Measurements from ENCODE around the gene PHC2.

PHC2 gene

GRCh38 chr1:33394770-33395169, 36.1 kb downstream of the PHC2 start:
- Histone ChIP-seq H3K9ac (ENCODE audit: low read depth, low read length) (no peak overlapping the region), H3K9me3 (ENCODE audit: control insufficient read depth, insufficient read depth, low read length) (peaks cover 3% of the 10 kb centered on the region; the same call in 1 of the 2 replicates), H3K4me1 (ENCODE audit: insufficient read depth, low read length) (peaks cover 13% of the 10 kb centered on the region; the same call in 1 of the 2 replicates), H3K36me3 (ENCODE audit: insufficient read depth, low read length) (no peaks in the 10 kb centered on the region; the same call in 1 of the 2 replicates)

GRCh38 chr1:33393991-33394390, 36.9 kb downstream of the PHC2 start:
- peaks cover 13% of the 10 kb centered on the region; the same call in 1 of the 2 replicates for H3K4me1 ChIP-seq (ENCODE audit: insufficient read depth, low read length)
- peaks cover 3% of the 10 kb centered on the region; the same call in 1 of the 2 replicates for H3K9me3 ChIP-seq (ENCODE audit: control insufficient read depth, insufficient read depth, low read length)
- H3K36me3 ChIP-seq (ENCODE audit: insufficient read depth, low read length) = no peaks in the 10 kb centered on the region; the same call in 1 of the 2 replicates
- no peak overlapping the region for H3K9ac ChIP-seq (ENCODE audit: low read depth, low read length)

GRCh38 chr1:33393524-33393923, 37.4 kb downstream of the PHC2 start:
- H3K9ac ChIP-seq (ENCODE audit: low read depth, low read length) = no peak overlapping the region
- H3K9me3 ChIP-seq (ENCODE audit: control insufficient read depth, insufficient read depth, low read length) = peaks cover 3% of the 10 kb centered on the region; the same call in 1 of the 2 replicates
- peaks cover 13% of the 10 kb centered on the region; the same call in 1 of the 2 replicates for H3K4me1 ChIP-seq (ENCODE audit: insufficient read depth, low read length)
- no peaks in the 10 kb centered on the region; the same call in 1 of the 2 replicates for H3K36me3 ChIP-seq (ENCODE audit: insufficient read depth, low read length)

GRCh38 chr1:33392639-33393038, 38.3 kb downstream of the PHC2 start:
- Histone ChIP-seq H3K9me3 (ENCODE audit: control insufficient read depth, insufficient read depth, low read length) (peaks cover 3% of the 10 kb centered on the region; the same call in 1 of the 2 replicates), H3K9ac (ENCODE audit: low read depth, low read length) (no peak overlapping the region), H3K36me3 (ENCODE audit: insufficient read depth, low read length) (no peaks in the 10 kb centered on the region; the same call in 1 of the 2 replicates), H3K4me1 (ENCODE audit: insufficient read depth, low read length) (peaks cover 13% of the 10 kb centered on the region; the same call in 1 of the 2 replicates)

GRCh38 chr1:33392206-33392605, 38.7 kb downstream of the PHC2 start:
- H3K9me3 ChIP-seq (ENCODE audit: control insufficient read depth, insufficient read depth, low read length) = no peaks in the 10 kb centered on the region; the same call in 1 of the 2 replicates

GRCh38 chr1:33391343-33392078, 39.4 kb downstream of the PHC2 start:
- Histone ChIP-seq H3K9ac (ENCODE audit: low read depth, low read length) (no peak overlapping the region), H3K36me3 (ENCODE audit: insufficient read depth, low read length) (no peaks in the 10 kb centered on the region), H3K4me1 (ENCODE audit: insufficient read depth, low read length) (peaks cover 13% of the 10 kb centered on the region; the same call in 1 of the 2 replicates), H3K9me3 (ENCODE audit: control insufficient read depth, insufficient read depth, low read length) (no peaks in the 10 kb centered on the region)

More at GRCh38 chr1:33392206-33392605, 38.7 kb downstream of the PHC2 start:
- H3K36me3 ChIP-seq (ENCODE audit: insufficient read depth, low read length) = no peaks in the 10 kb centered on the region; the same call in 1 of the 2 replicates
- H3K9ac ChIP-seq (ENCODE audit: low read depth, low read length) = no peak overlapping the region
- peaks cover 13% of the 10 kb centered on the region; the same call in 1 of the 2 replicates for H3K4me1 ChIP-seq (ENCODE audit: insufficient read depth, low read length)

GRCh38 chr1:33390542-33390941, 40.4 kb downstream of the PHC2 start:
- Histone ChIP-seq H3K9ac (ENCODE audit: low read depth, low read length) (no peak overlapping the region), H3K36me3 (ENCODE audit: insufficient read depth, low read length) (no peaks in the 10 kb centered on the region), H3K9me3 (ENCODE audit: control insufficient read depth, insufficient read depth, low read length) (no peaks in the 10 kb centered on the region), H3K4me1 (ENCODE audit: insufficient read depth, low read length) (peaks cover 13% of the 10 kb centered on the region; the same call in 1 of the 2 replicates)

GRCh38 chr1:33388805-33389771, 41.8 kb downstream of the PHC2 start:
- Histone ChIP-seq H3K4me1 (ENCODE audit: insufficient read depth, low read length) (peaks cover 17% of the 10 kb centered on the region; the same call in 1 of the 2 replicates), H3K36me3 (ENCODE audit: insufficient read depth, low read length) (no peaks in the 10 kb centered on the region), H3K9me3 (ENCODE audit: control insufficient read depth, insufficient read depth, low read length) (no peaks in the 10 kb centered on the region), H3K9ac (ENCODE audit: low read depth, low read length) (no peak overlapping the region)

GRCh38 chr1:33387625-33388024, 43.3 kb downstream of the PHC2 start:
- Histone ChIP-seq H3K36me3 (ENCODE audit: insufficient read depth, low read length) (no peaks in the 10 kb centered on the region), H3K9ac (ENCODE audit: low read depth, low read length) (no peak overlapping the region), H3K4me1 (ENCODE audit: insufficient read depth, low read length) (peaks cover 9% of the 10 kb centered on the region; the same call in 1 of the 2 replicates), H3K9me3 (ENCODE audit: control insufficient read depth, insufficient read depth, low read length) (no peaks in the 10 kb centered on the region)

- Histone ChIP-seq H3K36me3 (ENCODE audit: insufficient read depth, low read length) (no peaks in the 10 kb centered on the region), H3K9me3 (ENCODE audit: control insufficient read depth, insufficient read depth, low read length) (no peaks in the 10 kb centered on the region), H3K9ac (ENCODE audit: low read depth, low read length) (no peak overlapping the region), H3K4me1 (ENCODE audit: insufficient read depth, low read length) (peaks cover 9% of the 10 kb centered on the region; the same call in 1 of the 2 replicates)
Measured at GRCh38 chr1:33385251-33385650, 45.6 kb downstream of the PHC2 start.

- H3K4me1 ChIP-seq (ENCODE audit: insufficient read depth, low read length) = peaks cover 15% of the 10 kb centered on the region; the same call in 1 of the 2 replicates
- H3K9me3 ChIP-seq (ENCODE audit: control insufficient read depth, insufficient read depth, low read length) = no peaks in the 10 kb centered on the region
- no peak overlapping the region for H3K9ac ChIP-seq (ENCODE audit: low read depth, low read length)
- H3K36me3 ChIP-seq (ENCODE audit: insufficient read depth, low read length) = no peaks in the 10 kb centered on the region
Measured at GRCh38 chr1:33384040-33384812, 46.7 kb downstream of the PHC2 start.

- H3K4me1 ChIP-seq (ENCODE audit: insufficient read depth, low read length) = peaks cover 15% of the 10 kb centered on the region; the same call in 1 of the 2 replicates
- H3K36me3 ChIP-seq (ENCODE audit: insufficient read depth, low read length) = no peaks in the 10 kb centered on the region
- H3K9ac ChIP-seq (ENCODE audit: low read depth, low read length) = no peak overlapping the region
- no peaks in the 10 kb centered on the region for H3K9me3 ChIP-seq (ENCODE audit: control insufficient read depth, insufficient read depth, low read length)
Measured at GRCh38 chr1:33383489-33383888, 47.4 kb downstream of the PHC2 start.

- H3K9me3 ChIP-seq (ENCODE audit: control insufficient read depth, insufficient read depth, low read length) = no peaks in the 10 kb centered on the region
- H3K4me1 ChIP-seq (ENCODE audit: insufficient read depth, low read length) = peaks cover 15% of the 10 kb centered on the region; the same call in 1 of the 2 replicates
Measured at GRCh38 chr1:33382661-33383415, 48.1 kb downstream of the PHC2 start.

More at GRCh38 chr1:33382661-33383415, 48.1 kb downstream of the PHC2 start:
- Histone ChIP-seq H3K9ac (ENCODE audit: low read depth, low read length) (no peak overlapping the region), H3K36me3 (ENCODE audit: insufficient read depth, low read length) (no peaks in the 10 kb centered on the region)
